Measurements from ENCODE around the gene RLBP1.
A peak's percentile ranks its signal among the peaks of the same experiment; 100 is the strongest.

Gene RLBP1

GRCh38 chr15:89203705-89204273 is 17.6 kb downstream of the RLBP1 start:
- no peaks in the 10 kb centered on the region for H3K27me3 ChIP-seq (ENCODE audit: low read depth, low read length)
- no peak overlapping the region for H3K4me3 ChIP-seq (ENCODE audit: low read depth in 1 of 2, low read length in 2 of 2)
- no peaks in the 10 kb centered on the region for H3K9me3 ChIP-seq (ENCODE audit: control insufficient read depth in 1 of 2, low read length in 2 of 2)
- peaks cover 0 to 7% of the 10 kb centered on the region in 2 donors for H3K4me1 ChIP-seq (ENCODE audit: control insufficient read depth in 1 of 2, insufficient read depth in 2 of 2, low read length in 2 of 2)
- H3K27ac ChIP-seq (ENCODE audit: low read length), result no peak overlapping the region
- peaks cover 6 to 8% of the 10 kb centered on the region in 2 donors for H3K36me3 ChIP-seq (ENCODE audit: control insufficient read depth in 1 of 2, insufficient read depth in 2 of 2, low read length in 2 of 2)

GRCh38 chr15:89201465-89202005 is 19.8 kb downstream of the RLBP1 start:
- Histone ChIP-seq H3K27ac (ENCODE audit: low read length) (no peak overlapping the region), H3K36me3 (ENCODE audit: control insufficient read depth in 1 of 2, insufficient read depth in 2 of 2, low read length in 2 of 2) (peaks cover 8 to 11% of the 10 kb centered on the region in 2 donors), H3K27me3 (ENCODE audit: low read depth, low read length) (no peaks in the 10 kb centered on the region), H3K4me1 (ENCODE audit: control insufficient read depth in 1 of 2, insufficient read depth in 2 of 2, low read length in 2 of 2) (peaks cover 0 to 8% of the 10 kb centered on the region in 2 donors), H3K4me3 (ENCODE audit: low read depth in 1 of 2, low read length in 2 of 2) (no peak overlapping the region), H3K9me3 (ENCODE audit: control insufficient read depth in 1 of 2, low read length in 2 of 2) (no peaks in the 10 kb centered on the region)

GRCh38 chr15:89200182-89200581 is 21.2 kb downstream of the RLBP1 start:
- peaks cover 0 to 8% of the 10 kb centered on the region in 2 donors for H3K4me1 ChIP-seq (ENCODE audit: control insufficient read depth in 1 of 2, insufficient read depth in 2 of 2, low read length in 2 of 2)
- no peaks in the 10 kb centered on the region for H3K27me3 ChIP-seq (ENCODE audit: low read depth, low read length)
- no peak overlapping the region for H3K4me3 ChIP-seq (ENCODE audit: low read depth in 1 of 2, low read length in 2 of 2)
- H3K27ac ChIP-seq (ENCODE audit: low read length), result no peak overlapping the region
- no peaks in the 10 kb centered on the region for H3K9me3 ChIP-seq (ENCODE audit: control insufficient read depth in 1 of 2, low read length in 2 of 2)
- H3K36me3 ChIP-seq (ENCODE audit: control insufficient read depth in 1 of 2, insufficient read depth in 2 of 2, low read length in 2 of 2), result peaks cover 17 to 24% of the 10 kb centered on the region in 2 donors

GRCh38 chr15:89199746-89200145 is 21.6 kb downstream of the RLBP1 start:
- H3K27ac ChIP-seq (ENCODE audit: low read length), result peak overlapping the region; percentile 13
- H3K36me3 ChIP-seq (ENCODE audit: control insufficient read depth in 1 of 2, insufficient read depth in 2 of 2, low read length in 2 of 2), result peaks cover 22 to 28% of the 10 kb centered on the region in 2 donors
- H3K27me3 ChIP-seq (ENCODE audit: low read depth, low read length), result no peaks in the 10 kb centered on the region
- H3K9me3 ChIP-seq (ENCODE audit: control insufficient read depth in 1 of 2, low read length in 2 of 2), result no peaks in the 10 kb centered on the region
- H3K4me3 ChIP-seq (ENCODE audit: low read depth in 1 of 2, low read length in 2 of 2), result no peak overlapping the region
- H3K4me1 ChIP-seq (ENCODE audit: control insufficient read depth in 1 of 2, insufficient read depth in 2 of 2, low read length in 2 of 2), result peaks cover 0 to 8% of the 10 kb centered on the region in 2 donors

GRCh38 chr15:89198934-89199333 is 22.4 kb downstream of the RLBP1 start:
- Histone ChIP-seq H3K4me1 (ENCODE audit: control insufficient read depth in 1 of 2, insufficient read depth in 2 of 2, low read length in 2 of 2) (peaks cover 0 to 8% of the 10 kb centered on the region in 2 donors), H3K27ac (ENCODE audit: low read length) (peak overlapping the region; percentile 13), H3K4me3 (ENCODE audit: low read depth in 1 of 2, low read length in 2 of 2) (no peak overlapping the region), H3K27me3 (ENCODE audit: low read depth, low read length) (no peaks in the 10 kb centered on the region), H3K36me3 (ENCODE audit: control insufficient read depth in 1 of 2, insufficient read depth in 2 of 2, low read length in 2 of 2) (peaks cover 29 to 32% of the 10 kb centered on the region in 2 donors), H3K9me3 (ENCODE audit: control insufficient read depth in 1 of 2, low read length in 2 of 2) (no peaks in the 10 kb centered on the region)

GRCh38 chr15:89198196-89198595 is 23.2 kb downstream of the RLBP1 start:
- Histone ChIP-seq H3K4me3 (ENCODE audit: low read depth in 1 of 2, low read length in 2 of 2) (no peak overlapping the region), H3K9me3 (ENCODE audit: control insufficient read depth in 1 of 2, low read length in 2 of 2) (no peaks in the 10 kb centered on the region), H3K27ac (ENCODE audit: low read length) (peak overlapping the region; percentile 10), H3K36me3 (ENCODE audit: control insufficient read depth in 1 of 2, insufficient read depth in 2 of 2, low read length in 2 of 2) (peaks cover 32 to 36% of the 10 kb centered on the region in 2 donors), H3K4me1 (ENCODE audit: control insufficient read depth in 1 of 2, insufficient read depth in 2 of 2, low read length in 2 of 2) (peaks cover 0 to 8% of the 10 kb centered on the region in 2 donors), H3K27me3 (ENCODE audit: low read depth, low read length) (no peaks in the 10 kb centered on the region)

- Histone ChIP-seq H3K27ac (ENCODE audit: low read length) (no peak overlapping the region), H3K4me1 (ENCODE audit: control insufficient read depth in 1 of 2, insufficient read depth in 2 of 2, low read length in 2 of 2) (peaks cover 0 to 8% of the 10 kb centered on the region in 2 donors), H3K4me3 (ENCODE audit: low read depth in 1 of 2, low read length in 2 of 2) (no peak overlapping the region), H3K9me3 (ENCODE audit: control insufficient read depth in 1 of 2, low read length in 2 of 2) (no peaks in the 10 kb centered on the region), H3K36me3 (ENCODE audit: control insufficient read depth in 1 of 2, insufficient read depth in 2 of 2, low read length in 2 of 2) (peaks cover 39 to 43% of the 10 kb centered on the region in 2 donors), H3K27me3 (ENCODE audit: low read depth, low read length) (no peaks in the 10 kb centered on the region)
These were observed 23.8 kb downstream of the RLBP1 start for GRCh38 chr15:89197503-89197971.

GRCh38 chr15:89196994-89197393 is 24.4 kb downstream of the RLBP1 start:
- Histone ChIP-seq H3K9me3 (ENCODE audit: control insufficient read depth in 1 of 2, low read length in 2 of 2) (no peaks in the 10 kb centered on the region), H3K4me3 (ENCODE audit: low read depth in 1 of 2, low read length in 2 of 2) (no peak overlapping the region), H3K27me3 (ENCODE audit: low read depth, low read length) (no peaks in the 10 kb centered on the region), H3K4me1 (ENCODE audit: control insufficient read depth in 1 of 2, insufficient read depth in 2 of 2, low read length in 2 of 2) (peaks cover 0 to 8% of the 10 kb centered on the region in 2 donors), H3K36me3 (ENCODE audit: control insufficient read depth in 1 of 2, insufficient read depth in 2 of 2, low read length in 2 of 2) (peaks cover 42 to 47% of the 10 kb centered on the region in 2 donors), H3K27ac (ENCODE audit: low read length) (no peak overlapping the region)

- no peak overlapping the region for H3K4me3 ChIP-seq (ENCODE audit: low read depth in 1 of 2, low read length in 2 of 2)
- no peak overlapping the region for H3K27ac ChIP-seq (ENCODE audit: low read length)
- peaks cover 45 to 53% of the 10 kb centered on the region in 2 donors for H3K36me3 ChIP-seq (ENCODE audit: control insufficient read depth in 1 of 2, insufficient read depth in 2 of 2, low read length in 2 of 2)
- H3K4me1 ChIP-seq (ENCODE audit: control insufficient read depth in 1 of 2, insufficient read depth in 2 of 2, low read length in 2 of 2), result peaks cover 0 to 8% of the 10 kb centered on the region in 2 donors
- H3K9me3 ChIP-seq (ENCODE audit: control insufficient read depth in 1 of 2, low read length in 2 of 2), result no peaks in the 10 kb centered on the region
- no peaks in the 10 kb centered on the region for H3K27me3 ChIP-seq (ENCODE audit: low read depth, low read length)
These were observed 25.1 kb downstream of the RLBP1 start for GRCh38 chr15:89196241-89196640.

- H3K27ac ChIP-seq (ENCODE audit: low read length), result no peak overlapping the region
- peaks cover 49 to 57% of the 10 kb centered on the region in 2 donors for H3K36me3 ChIP-seq (ENCODE audit: control insufficient read depth in 1 of 2, insufficient read depth in 2 of 2, low read length in 2 of 2)
- H3K9me3 ChIP-seq (ENCODE audit: control insufficient read depth in 1 of 2, low read length in 2 of 2), result no peaks in the 10 kb centered on the region
- H3K4me1 ChIP-seq (ENCODE audit: control insufficient read depth in 1 of 2, insufficient read depth in 2 of 2, low read length in 2 of 2), result peaks cover 0 to 8% of the 10 kb centered on the region in 2 donors
- H3K4me3 ChIP-seq (ENCODE audit: low read depth in 1 of 2, low read length in 2 of 2), result no peak overlapping the region
- H3K27me3 ChIP-seq (ENCODE audit: low read depth, low read length), result no peaks in the 10 kb centered on the region
These were observed 25.5 kb downstream of the RLBP1 start for GRCh38 chr15:89195836-89196235.

GRCh38 chr15:89194608-89195007 is 26.8 kb downstream of the RLBP1 start:
- peaks cover 58 to 66% of the 10 kb centered on the region in 2 donors for H3K36me3 ChIP-seq (ENCODE audit: control insufficient read depth in 1 of 2, insufficient read depth in 2 of 2, low read length in 2 of 2)
- no peaks in the 10 kb centered on the region for H3K9me3 ChIP-seq (ENCODE audit: control insufficient read depth in 1 of 2, low read length in 2 of 2)
- H3K27me3 ChIP-seq (ENCODE audit: low read depth, low read length), result no peaks in the 10 kb centered on the region
- H3K4me1 ChIP-seq (ENCODE audit: control insufficient read depth in 1 of 2, insufficient read depth in 2 of 2, low read length in 2 of 2), result peaks cover 0 to 5% of the 10 kb centered on the region in 2 donors
- H3K4me3 ChIP-seq (ENCODE audit: low read depth in 1 of 2, low read length in 2 of 2), result no peak overlapping the region
- no peak overlapping the region for H3K27ac ChIP-seq (ENCODE audit: low read length)
